GM19324 (cell line): ENCODE results near the gene GLRX2.
"Not testable (repeated sequence)": the region's sequence is repeated elsewhere in the genome, so short reads cannot be mapped to it uniquely, and the experiment has no call there.

Experiments used
- ATAC-seq: cut with Tn5 transposase; IDR thresholded peaks from one replicate; pipeline ENCODE4 v1.9.1; 2021; ENCODE audit warnings: mild to moderate bottlenecking, moderate library complexity; ENCODE audit not compliant: unreplicated experiment, low FRiP score

Gene GLRX2

GRCh38 chr1:193068013-193068412, 37.2 kb downstream of the GLRX2 start:
- no peak for ATAC-seq

GRCh38 chr1:193066606-193067005, 38.6 kb downstream of the GLRX2 start:
- ATAC-seq: no peak

GRCh38 chr1:193065954-193066353, 39.3 kb downstream of the GLRX2 start:
- ATAC-seq: no peak

DNA sequence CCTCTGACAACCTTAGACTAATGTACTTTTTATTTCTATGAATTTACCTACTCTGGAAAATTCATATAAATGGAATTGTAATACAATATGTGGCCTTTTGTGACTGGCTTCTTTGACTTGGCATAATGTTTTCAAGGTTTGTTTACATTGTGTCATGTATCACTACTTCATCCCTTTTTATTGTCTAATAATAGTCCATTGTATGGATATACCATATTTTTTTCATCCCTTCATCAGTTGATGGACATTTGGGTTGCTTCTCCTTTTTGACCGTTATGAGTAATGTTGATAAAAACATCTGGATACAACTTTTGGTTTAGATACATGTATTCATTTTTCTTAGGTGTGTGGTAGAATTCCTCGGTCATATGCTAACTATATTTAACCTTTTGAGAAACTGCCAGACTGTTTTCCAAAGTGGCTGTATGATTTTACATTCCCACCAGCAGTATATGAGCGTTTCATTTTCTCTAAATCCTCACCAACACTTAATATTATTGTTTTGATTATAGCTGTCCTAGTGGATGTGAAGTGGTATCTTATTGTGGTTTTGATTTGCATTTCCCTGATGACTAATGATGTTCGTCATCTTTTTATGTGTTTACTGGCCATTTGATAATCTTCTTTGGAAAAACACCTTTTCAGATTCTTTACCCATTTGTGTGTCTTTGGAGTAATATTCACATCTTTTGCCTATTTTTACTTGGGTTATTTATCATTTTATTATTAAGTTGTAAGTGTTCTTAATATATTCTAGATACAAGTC, 42.3 kb downstream of the GLRX2 start:
- no peak for ATAC-seq

GRCh38 chr1:193060938-193061337, 44.3 kb downstream of the GLRX2 start:
- no peak for ATAC-seq

DNA sequence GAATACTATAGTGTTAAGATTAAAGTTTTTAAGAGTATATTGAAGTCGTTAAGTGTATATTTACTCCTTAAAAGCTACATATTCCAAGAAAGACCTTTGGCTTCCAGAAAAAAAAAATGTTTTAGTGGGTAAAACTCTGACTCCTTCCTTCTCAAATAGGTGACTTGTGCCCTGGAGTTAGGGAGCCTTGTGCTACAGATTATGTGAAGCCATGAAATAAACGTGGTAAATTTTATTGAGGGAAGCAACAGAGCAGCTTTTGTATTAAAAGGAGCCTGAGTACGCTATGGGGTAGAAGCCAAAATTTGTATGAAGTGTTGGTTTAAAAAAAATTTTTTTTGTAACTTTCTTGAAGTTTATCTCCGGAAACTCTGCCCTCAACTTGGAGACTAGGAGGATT, 44.8 kb downstream of the GLRX2 start:
- ATAC-seq: no peak

- no peak for ATAC-seq
Measured at GRCh38 chr1:193060115-193060403, 45.2 kb downstream of the GLRX2 start.

- ATAC-seq: peak; percentile 95
Measured at GRCh38 chr1:193059282-193060114, 45.7 kb downstream of the GLRX2 start, which contains the start of the genes RO60 and UCHL5. TSS of gene RO60 (plus strand) at chr1:193059612. CDS start at chr1:193069055, 9,443 bp downstream. TSS of gene UCHL5 (minus strand) at chr1:193059360. CDS start at chr1:193059260, 100 bp downstream.

- peak; percentile 55 for ATAC-seq
Measured at GRCh38 chr1:193058529-193059281, 46.5 kb downstream of the GLRX2 start.

DNA sequence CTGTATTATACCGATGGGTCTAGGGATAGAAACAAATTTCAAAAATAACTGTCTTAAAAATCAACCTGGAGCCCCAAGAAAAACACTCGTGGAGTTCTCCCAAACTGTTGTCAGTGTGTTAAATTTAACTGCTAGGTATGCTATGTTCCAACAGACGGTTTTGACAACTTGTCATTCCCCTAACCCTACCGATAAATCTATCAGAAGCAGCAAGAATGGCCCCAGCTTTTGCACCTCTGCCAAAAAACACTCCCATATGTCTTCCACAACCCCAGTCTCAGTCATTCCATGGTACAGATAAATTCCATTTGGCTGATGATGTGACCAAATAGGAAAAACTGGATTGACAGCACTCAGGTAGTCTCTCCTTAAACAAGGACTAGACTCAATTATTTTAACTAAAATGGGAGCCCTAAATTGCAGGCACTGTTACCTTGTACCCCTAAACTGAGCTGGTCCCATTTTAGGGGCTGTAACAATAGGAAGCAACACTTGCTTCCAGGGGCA, 51.0 kb downstream of the GLRX2 start:
- no peak for ATAC-seq

DNA sequence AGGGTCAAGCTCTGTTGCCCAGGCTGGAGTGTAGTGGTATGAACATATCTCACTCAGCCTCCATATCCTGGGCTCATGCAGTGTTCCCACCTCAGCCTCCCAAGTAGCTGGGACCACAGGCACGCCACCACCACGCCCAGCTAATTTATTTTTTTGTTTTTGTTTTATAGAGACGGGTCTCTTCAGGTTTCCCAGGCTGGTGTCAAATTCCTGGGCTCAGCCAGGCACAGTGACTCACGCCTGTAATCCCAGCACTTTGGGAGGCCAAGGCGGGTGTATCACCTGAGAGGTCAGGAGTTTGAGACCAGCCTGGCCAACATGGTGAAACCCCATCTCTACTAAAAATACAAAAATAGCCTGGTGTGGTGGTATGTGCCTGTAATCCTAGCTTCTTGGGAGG, 56.3 kb downstream of the GLRX2 start:
- not testable (repeated sequence) for ATAC-seq
